Stomach (tissue), 4 donors: ENCODE measurements around the gene SELL.

ENCODE experiments used
- EP300 ChIP-seq: sonication (generic); formaldehyde crosslinking; IDR thresholded peaks from one replicate; pipeline ENCODE4 v1.6.1; 2017; ENCODE audit warnings: antibody characterized with exemption
- TF ChIP-seq, protein P1 (sequence below), 7 experiments: fragments of 450-650 bp in 4 of 7; fragments of 200-600 bp in 3 of 7; sonication (generic) in 3 of 7; IDR thresholded peaks; one replicate each; pipeline ENCODE4 v1.5.1; 2016 to 2019; ENCODE audit warnings: antibody characterized with exemption in 7 of 7, control low read depth in 2 of 7, mild to moderate bottlenecking in 1 of 7

DNA sequence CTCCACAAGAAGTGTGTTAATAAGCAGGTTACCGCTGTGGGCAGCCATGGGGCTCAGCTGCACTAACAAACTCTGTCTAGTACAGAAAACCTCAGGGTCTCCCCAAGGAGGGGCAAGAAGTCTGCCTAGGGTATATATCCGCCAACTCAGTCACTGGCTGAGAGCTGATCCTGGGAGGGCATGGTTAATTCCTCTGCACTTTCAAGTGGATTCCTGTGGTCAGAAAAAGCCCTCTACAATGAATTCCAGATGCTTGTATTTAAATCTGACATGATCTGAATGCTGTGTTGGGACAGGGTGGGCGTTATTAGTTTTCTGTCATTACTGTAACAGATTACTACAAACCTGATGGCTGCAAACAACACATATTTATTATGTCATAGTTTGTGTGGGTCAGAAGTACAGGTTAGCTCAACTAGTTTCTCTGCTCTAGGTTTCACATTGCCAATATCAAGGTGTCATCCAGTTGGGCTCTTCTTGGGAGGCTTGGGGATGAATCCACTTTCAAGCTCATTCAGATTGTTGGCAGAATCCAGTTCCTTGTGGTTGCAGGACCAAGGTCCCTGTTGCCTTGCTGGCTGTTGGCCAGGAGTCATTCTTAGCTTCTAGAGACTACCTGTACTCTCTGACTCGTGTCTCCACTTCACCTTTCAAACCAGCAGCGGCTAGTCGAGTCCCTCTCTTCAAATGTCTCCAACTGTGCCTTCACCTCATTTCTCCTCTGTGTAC lies 30.4 kb upstream of the SELL start:
- TF ChIP-seq, protein P1, sequence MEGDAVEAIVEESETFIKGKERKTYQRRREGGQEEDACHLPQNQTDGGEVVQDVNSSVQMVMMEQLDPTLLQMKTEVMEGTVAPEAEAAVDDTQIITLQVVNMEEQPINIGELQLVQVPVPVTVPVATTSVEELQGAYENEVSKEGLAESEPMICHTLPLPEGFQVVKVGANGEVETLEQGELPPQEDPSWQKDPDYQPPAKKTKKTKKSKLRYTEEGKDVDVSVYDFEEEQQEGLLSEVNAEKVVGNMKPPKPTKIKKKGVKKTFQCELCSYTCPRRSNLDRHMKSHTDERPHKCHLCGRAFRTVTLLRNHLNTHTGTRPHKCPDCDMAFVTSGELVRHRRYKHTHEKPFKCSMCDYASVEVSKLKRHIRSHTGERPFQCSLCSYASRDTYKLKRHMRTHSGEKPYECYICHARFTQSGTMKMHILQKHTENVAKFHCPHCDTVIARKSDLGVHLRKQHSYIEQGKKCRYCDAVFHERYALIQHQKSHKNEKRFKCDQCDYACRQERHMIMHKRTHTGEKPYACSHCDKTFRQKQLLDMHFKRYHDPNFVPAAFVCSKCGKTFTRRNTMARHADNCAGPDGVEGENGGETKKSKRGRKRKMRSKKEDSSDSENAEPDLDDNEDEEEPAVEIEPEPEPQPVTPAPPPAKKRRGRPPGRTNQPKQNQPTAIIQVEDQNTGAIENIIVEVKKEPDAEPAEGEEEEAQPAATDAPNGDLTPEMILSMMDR (IDR thresholded peaks at IDR 0.05): no peak
- no peak for TF ChIP-seq EP300
